Measurements from ENCODE around the gene HES1.

HES1 gene

GRCh38 chr3:194187233-194187944, 51.4 kb downstream of the HES1 start:
- H3K4me3 ChIP-seq (ENCODE audit: low read length), result no peak overlapping the region
- no peak for TF ChIP-seq ZNF274 (IDR thresholded peaks at IDR 0.05; ENCODE audit: low read depth, low read length)
